ENCODE measurements around the gene PCNX2.

Gene PCNX2

DNA sequence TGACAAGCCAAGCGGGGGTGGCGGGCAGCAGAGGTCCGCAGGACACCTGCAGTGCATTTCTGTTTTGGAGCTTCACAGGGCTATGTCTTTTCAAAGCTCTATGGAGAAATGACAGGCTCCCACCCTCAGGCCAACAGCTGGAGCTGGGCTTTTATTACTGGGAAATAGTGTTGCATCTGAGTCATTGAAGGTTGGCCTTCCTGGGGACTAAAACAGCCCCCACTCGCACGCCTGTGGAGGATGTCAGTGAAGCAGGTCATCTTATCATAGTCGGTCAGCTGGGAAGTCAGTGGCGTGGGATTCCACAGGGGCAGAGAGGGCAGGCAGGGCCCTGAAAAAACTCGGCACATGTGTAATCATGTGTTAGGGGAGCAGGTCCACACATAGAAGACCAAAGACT lies 289.8 kb downstream of the PCNX2 start:
- CTCF ChIA-PET: interaction anchor here (0.5 to 0.9 kb wide), 5 partner anchors 20 to 1023 kb away, joined by 3 to 6 read pairs (median 3); no protein-coding TSS in a partner anchor
- Histone ChIP-seq H3K4me1 (ENCODE audit: control insufficient read depth, insufficient read depth, low read length) (no peaks in the 10 kb centered on the region), H3K4me3 (ENCODE audit: low read depth, low read length) (no peak overlapping the region), H3K9me3 (ENCODE audit: control insufficient read depth, insufficient read depth, low read depth, low read length) (no peaks in the 10 kb centered on the region), H3K27ac (ENCODE audit: extremely low read depth, low read depth, low read length) (no peak overlapping the region), H3K36me3 (ENCODE audit: control insufficient read depth in 2 of 2, insufficient read depth in 1 of 2, low read length in 2 of 2) (peaks cover 0 to 17% of the 10 kb centered on the region in 2 experiments; a peak in 2 of 3 replicates)
- POLR2A ChIA-PET: no interaction called here
- no peak for TF ChIP-seq ZNF792 (tag by site-specific recombination; IDR thresholded peaks at IDR 0.05)

- POLR2A ChIA-PET: no interaction called here
- CTCF ChIA-PET: no interaction called here
Observed at GRCh38 chr1:233005156-233005555, 290.4 kb downstream of the PCNX2 start.

More at GRCh38 chr1:233005156-233005555, 290.4 kb downstream of the PCNX2 start:
- no peak overlapping the region for H3K4me3 ChIP-seq (ENCODE audit: low read depth, low read length)
- H3K9me3 ChIP-seq (ENCODE audit: control insufficient read depth, insufficient read depth, low read depth, low read length): no peaks in the 10 kb centered on the region
- no peak overlapping the region for H3K27ac ChIP-seq (ENCODE audit: extremely low read depth, low read depth, low read length)
- TF ChIP-seq MYNN (tag by site-specific recombination; IDR thresholded peaks at IDR 0.05; ENCODE audit: borderline replicate concordance) (no peak), ZNF677 (tag by site-specific recombination; IDR thresholded peaks at IDR 0.05) (no peak), ZNF266 (tag by site-specific recombination; IDR thresholded peaks at IDR 0.05; ENCODE audit: low read depth) (no peak), REPIN1 (tag by site-specific recombination; IDR thresholded peaks at IDR 0.05; ENCODE audit: low read depth) (no peak), ZNF558 (tag by site-specific recombination; IDR thresholded peaks at IDR 0.05) (no peak), ZBTB49 (tag by site-specific recombination; IDR thresholded peaks at IDR 0.05; ENCODE audit: low read depth) (no peak), MEIS1 (CRISPR knock-in tag; IDR thresholded peaks at IDR 0.05; ENCODE audit: borderline replicate concordance) (no peak), ZNF335 (tag by site-specific recombination; conservative IDR thresholded peaks at IDR 0.05) (no peak), ZNF175 (tag by site-specific recombination; IDR thresholded peaks at IDR 0.05) (no peak), ZBTB11 (tag by site-specific recombination; conservative IDR thresholded peaks at IDR 0.05; ENCODE audit: low read depth) (no peak), ZNF791 (tag by site-specific recombination; IDR thresholded peaks at IDR 0.05) (no peak), TSHZ1 (tag by site-specific recombination; IDR thresholded peaks at IDR 0.05; ENCODE audit: borderline replicate concordance) (no peak), HOXC10 (CRISPR knock-in tag; IDR thresholded peaks at IDR 0.05) (no peak), ZXDB (tag by site-specific recombination; IDR thresholded peaks at IDR 0.05) (no peak), PRDM4 (tag by site-specific recombination; IDR thresholded peaks at IDR 0.05) (no peak), SALL2 (tag by site-specific recombination; IDR thresholded peaks at IDR 0.05; ENCODE audit: borderline replicate concordance) (no peak)
- TF ChIP-seq, protein P1, sequence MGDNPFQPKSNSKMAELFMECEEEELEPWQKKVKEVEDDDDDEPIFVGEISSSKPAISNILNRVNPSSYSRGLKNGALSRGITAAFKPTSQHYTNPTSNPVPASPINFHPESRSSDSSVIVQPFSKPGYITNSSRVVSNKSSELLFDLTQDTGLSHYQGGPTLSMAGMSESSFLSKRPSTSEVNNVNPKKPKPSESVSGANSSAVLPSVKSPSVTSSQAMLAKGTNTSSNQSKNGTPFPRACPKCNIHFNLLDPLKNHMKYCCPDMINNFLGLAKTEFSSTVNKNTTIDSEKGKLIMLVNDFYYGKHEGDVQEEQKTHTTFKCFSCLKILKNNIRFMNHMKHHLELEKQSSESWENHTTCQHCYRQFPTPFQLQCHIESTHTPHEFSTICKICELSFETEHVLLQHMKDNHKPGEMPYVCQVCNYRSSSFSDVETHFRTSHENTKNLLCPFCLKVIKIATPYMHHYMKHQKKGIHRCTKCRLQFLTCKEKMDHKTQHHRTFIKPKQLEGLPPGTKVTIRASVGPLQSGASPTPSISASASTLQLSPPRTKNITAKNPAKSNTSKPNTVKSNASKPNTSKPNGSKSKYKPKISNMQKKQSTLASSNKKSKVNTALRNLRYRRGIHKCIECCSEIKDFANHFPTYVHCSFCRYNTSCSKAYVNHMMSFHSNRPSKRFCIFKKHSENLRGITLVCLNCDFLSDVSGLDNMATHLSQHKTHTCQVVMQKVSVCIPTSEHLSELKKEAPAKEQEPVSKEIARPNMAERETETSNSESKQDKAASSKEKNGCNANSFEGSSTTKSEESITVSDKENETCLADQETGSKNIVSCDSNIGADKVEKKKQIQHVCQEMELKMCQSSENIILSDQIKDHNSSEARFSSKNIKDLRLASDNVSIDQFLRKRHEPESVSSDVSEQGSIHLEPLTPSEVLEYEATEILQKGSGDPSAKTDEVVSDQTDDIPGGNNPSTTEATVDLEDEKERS (tag by site-specific recombination; IDR thresholded peaks at IDR 0.05): no peak
- H3K36me3 ChIP-seq (ENCODE audit: control insufficient read depth in 2 of 2, insufficient read depth in 1 of 2, low read length in 2 of 2): peaks cover 0 to 23% of the 10 kb centered on the region in 2 experiments; a peak in 2 of 3 replicates
- no peaks in the 10 kb centered on the region for H3K4me1 ChIP-seq (ENCODE audit: control insufficient read depth, insufficient read depth, low read length)
